SK-MEL-5 (cell line): ENCODE results near the gene PKNOX2. TPM values are rescaled to one million over a fixed set of nuclear protein-coding genes. Genes with fewer than 3 reads are reported as not detected.

ENCODE experiments used
- DNase-seq: peaks from one replicate; pipeline ENCODE4 v3.0.0-alpha.2; 2016; ENCODE audit warnings: low read depth, low spot score
- in situ Hi-C: cut with HindIII; loops from 2 replicates; pipeline ENCODE4 v1.10.0; 2016; ENCODE audit warnings: low sequenced_read_pairs, high pct_unique_total_duplicates, low pct_unique_long_range_greater_than_20kb
- total RNA-seq: library from RNA; depleted of rRNA; stranded (reverse); fragments of >200 nt; shearing (Covaris generic); gene quantifications from 2 replicates; pipeline ENCODE4 v1.2.3, GENCODE V29; 2014

Gene PKNOX2
- total RNA-seq, 1 experiment from 2014 or later: 1.6 TPM

GRCh38 chr11:125301346-125301745, 136.8 kb downstream of the PKNOX2 start:
- in situ Hi-C loops: no loop called here
- no peak for DNase-seq

- DNase-seq: no peak
- in situ Hi-C loops: no loop called here
Observed at GRCh38 chr11:125303186-125303585, 138.6 kb downstream of the PKNOX2 start.

GRCh38 chr11:125303694-125304093, 139.1 kb downstream of the PKNOX2 start:
- in situ Hi-C loops: no loop called here
- DNase-seq: no peak

GRCh38 chr11:125304136-125304535, 139.6 kb downstream of the PKNOX2 start:
- DNase-seq: no peak
- in situ Hi-C loops: no loop called here

- no peak for DNase-seq
- in situ Hi-C loops: no loop called here
Observed at GRCh38 chr11:125304876-125305275, 140.3 kb downstream of the PKNOX2 start.

- DNase-seq: no peak
- in situ Hi-C loops: no loop called here
Observed at GRCh38 chr11:125305345-125305744, 140.8 kb downstream of the PKNOX2 start.

GRCh38 chr11:125306476-125306875, 141.9 kb downstream of the PKNOX2 start:
- DNase-seq: no peak
- in situ Hi-C loops: no loop called here

- in situ Hi-C loops: no loop called here
- no peak for DNase-seq
Observed at GRCh38 chr11:125308246-125308645, 143.7 kb downstream of the PKNOX2 start.

- no peak for DNase-seq
- in situ Hi-C loops: no loop called here
Observed at GRCh38 chr11:125312391-125312790, 147.8 kb downstream of the PKNOX2 start.

- DNase-seq: no peak
- in situ Hi-C loops: no loop called here
Observed at GRCh38 chr11:125312812-125313211, 148.3 kb downstream of the PKNOX2 start.

- in situ Hi-C loops: no loop called here
- DNase-seq: no peak
Observed at GRCh38 chr11:125313271-125314219, 149.0 kb downstream of the PKNOX2 start.

- in situ Hi-C loops: no loop called here
- no peak for DNase-seq
Observed at GRCh38 chr11:125314276-125315078, 149.9 kb downstream of the PKNOX2 start.

GRCh38 chr11:125315079-125315740, 150.7 kb downstream of the PKNOX2 start:
- in situ Hi-C loops: no loop called here

GRCh38 chr11:125317416-125317815, 152.9 kb downstream of the PKNOX2 start:
- in situ Hi-C loops: no loop called here
- DNase-seq: peak; percentile 81

More at GRCh38 chr11:125315079-125315740, 150.7 kb downstream of the PKNOX2 start:
- DNase-seq: no peak

- DNase-seq: no peak
- in situ Hi-C loops: no loop called here
Observed at GRCh38 chr11:125319649-125320048, 155.1 kb downstream of the PKNOX2 start.

GRCh38 chr11:125320347-125321076, 156.0 kb downstream of the PKNOX2 start:
- in situ Hi-C loops: no loop called here
- no peak for DNase-seq

- no peak for DNase-seq
- in situ Hi-C loops: no loop called here
Observed at GRCh38 chr11:125322289-125322688, 157.7 kb downstream of the PKNOX2 start.
